ENCODE measurements around the gene MGST2. TPM values are rescaled to one million over a fixed set of nuclear protein-coding genes. Genes with fewer than 3 reads are reported as not detected.
"Not testable (repeated sequence)": the region's sequence is repeated elsewhere in the genome, so short reads cannot be mapped to it uniquely, and the experiment has no call there.

Gene MGST2
- total RNA-seq, 2 donors from 2014 or later: 23.4 to 44.1 TPM

GRCh38 chr4:139692309-139693012 is 26.8 kb downstream of the MGST2 start:
- peaks cover 0 to 4% (median 0%) of the 10 kb centered on the region in 3 donors for H3K9me3 ChIP-seq
- DNase-seq (peak in 2 of 4 donors; percentile 12 to 20), ATAC-seq (peak; percentile 18)
- TF ChIP-seq POLR2A (IDR thresholded peaks at IDR 0.05) (no peak), CTCF (IDR thresholded peaks at IDR 0.05) (peak in 3 of 7 experiments; percentile 39 to 44 (median 43))
- intact Hi-C loops (cut with DNase I): no loop called here
- peak overlapping the region in 2 of 4 donors; percentile 2 to 36 for H3K27ac ChIP-seq
- no peak overlapping the region for H3K4me3 ChIP-seq
- 11 to 15% methylated on average over 3 to 4 of the region's 4 CpGs for WGBS, 2 donors
- peaks cover 16% of the 10 kb centered on the region for H3K4me1 ChIP-seq
- no peaks in the 10 kb centered on the region for H3K36me3 ChIP-seq (replicated peaks in 1 of 2; ENCODE audit: insufficient read depth in 1 of 2, low read depth in 2 of 2)
- no peaks in the 10 kb centered on the region for H3K27me3 ChIP-seq

DNA sequence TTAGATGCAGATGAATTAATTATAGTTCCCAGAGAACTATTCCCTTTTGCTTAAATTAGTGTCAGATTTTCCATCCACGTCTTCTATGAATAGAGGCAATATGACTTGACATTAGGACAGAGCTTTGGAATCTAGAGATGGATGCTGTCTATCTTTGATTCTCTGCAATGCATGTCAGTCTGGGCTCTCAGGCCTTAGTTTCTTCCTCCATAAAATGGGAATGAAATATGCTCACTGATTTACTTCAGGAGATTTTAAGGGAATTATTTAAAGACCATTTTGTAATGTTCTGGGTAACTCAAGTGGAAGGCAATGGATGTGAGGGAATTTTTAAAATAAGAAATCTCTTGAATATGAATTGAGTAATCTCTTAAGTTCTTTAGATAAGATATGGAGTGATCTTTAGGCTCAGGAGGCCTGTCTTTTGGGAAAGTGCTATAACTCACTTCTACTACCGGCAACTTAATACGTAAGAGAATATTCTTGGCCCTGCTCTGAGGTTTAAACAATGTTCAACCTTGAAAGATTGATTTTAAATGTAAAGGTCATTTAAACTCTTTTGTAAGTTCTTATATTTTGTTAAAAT is 29.0 kb downstream of the MGST2 start:
- TF ChIP-seq POLR2A (IDR thresholded peaks at IDR 0.05) (no peak), CTCF (IDR thresholded peaks at IDR 0.05) (no peak)
- Histone ChIP-seq H3K27me3 (no peaks in the 10 kb centered on the region), H3K27ac (no peak overlapping the region), H3K9me3 (peaks cover 0 to 4% (median 0%) of the 10 kb centered on the region in 3 donors), H3K36me3 (replicated peaks in 1 of 2; ENCODE audit: insufficient read depth in 1 of 2, low read depth in 2 of 2) (no peaks in the 10 kb centered on the region), H3K4me3 (no peak overlapping the region), H3K4me1 (peaks cover 16% of the 10 kb centered on the region)
- intact Hi-C loops (cut with DNase I): no loop called here
- 60 to 77% methylated on average over 3 of the region's 3 CpGs for WGBS, 2 donors
- no peak for DNase-seq
- ATAC-seq: no peak

GRCh38 chr4:139696491-139696890 is 30.9 kb downstream of the MGST2 start:
- no peak for DNase-seq
- Histone ChIP-seq H3K4me3 (no peak overlapping the region), H3K27ac (no peak overlapping the region), H3K4me1 (peaks cover 16% of the 10 kb centered on the region), H3K27me3 (no peaks in the 10 kb centered on the region), H3K36me3 (replicated peaks in 1 of 2; ENCODE audit: insufficient read depth in 1 of 2, low read depth in 2 of 2) (no peaks in the 10 kb centered on the region), H3K9me3 (peaks cover 0 to 4% (median 0%) of the 10 kb centered on the region in 3 donors)
- ATAC-seq: no peak
- WGBS, 2 donors: 83 to 95% methylated on average over 5 of the region's 5 CpGs
- TF ChIP-seq CTCF (IDR thresholded peaks at IDR 0.05) (no peak), POLR2A (IDR thresholded peaks at IDR 0.05) (no peak)
- intact Hi-C loops (cut with DNase I): no loop called here

GRCh38 chr4:139698167-139698925 is 32.7 kb downstream of the MGST2 start:
- H3K4me3 ChIP-seq; H3K4me1 ChIP-seq; H3K36me3 ChIP-seq (replicated peaks in 1 of 2; ENCODE audit: insufficient read depth in 1 of 2, low read depth in 2 of 2); DNase-seq; intact Hi-C loops (cut with DNase I); H3K27ac ChIP-seq; ATAC-seq; H3K27me3 ChIP-seq; H3K9me3 ChIP-seq: not testable (repeated sequence)
- WGBS, 2 donors: 97 to 98% methylated on average over 5 to 12 of the region's 25 CpGs

GRCh38 chr4:139700568-139700967 is 34.9 kb downstream of the MGST2 start:
- Histone ChIP-seq H3K27me3 (no peaks in the 10 kb centered on the region), H3K4me1 (no peaks in the 10 kb centered on the region), H3K36me3 (replicated peaks in 1 of 2; ENCODE audit: insufficient read depth in 1 of 2, low read depth in 2 of 2) (no peaks in the 10 kb centered on the region), H3K4me3 (no peak overlapping the region), H3K9me3 (peaks cover 0 to 4% (median 0%) of the 10 kb centered on the region in 3 donors), H3K27ac (no peak overlapping the region)
- 83 to 88% methylated on average over 5 of the region's 5 CpGs for WGBS, 2 donors
- DNase-seq (no peak), ATAC-seq (no peak)
- intact Hi-C loops (cut with DNase I): no loop called here
- TF ChIP-seq POLR2A (IDR thresholded peaks at IDR 0.05): no peak
- no peak for TF ChIP-seq CTCF (IDR thresholded peaks at IDR 0.05)

All from body of pancreas (tissue), 4 donors.